Measurements from ENCODE around the gene BSND. TPM values are rescaled to one million over a fixed set of nuclear protein-coding genes. Genes with fewer than 3 reads are reported as not detected.
A peak's percentile ranks its signal among the peaks of the same experiment; 100 is the strongest.
"Not testable (repeated sequence)": the region's sequence is repeated elsewhere in the genome, so short reads cannot be mapped to it uniquely, and the experiment has no call there.

Gene BSND
- total and polyA plus RNA-seq, 3 experiments from 2014 or later, result not detected

DNA sequence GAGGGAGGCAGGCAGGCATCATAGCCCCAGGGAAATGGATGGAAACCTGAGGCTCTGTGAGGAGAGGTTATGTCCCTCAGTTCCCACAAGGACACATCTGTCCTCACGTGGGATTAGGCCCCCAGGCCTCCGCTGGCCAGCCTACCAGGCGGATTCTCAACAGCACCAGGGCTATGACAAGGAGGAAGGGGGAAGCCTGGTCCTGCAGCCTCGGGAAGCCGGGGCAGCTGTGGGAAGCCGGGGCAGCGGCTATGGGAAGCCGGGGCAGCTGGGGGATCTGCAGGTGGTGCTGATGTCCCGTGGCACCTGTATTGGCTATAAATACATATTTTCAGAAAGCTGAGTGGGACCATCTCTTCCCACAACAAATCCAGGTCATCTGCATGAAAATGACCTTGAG, 19.7 kb downstream of the BSND start:
- CTCF ChIA-PET, result no interaction called here
- POLR2A ChIA-PET, result no interaction called here
- no peak overlapping the region for H3K4me3 ChIP-seq (ENCODE audit: low read length)
- Mint-ChIP-seq H3K27me3 (peaks cover 13 to 47% of the 10 kb centered on the region in 2 donors), H3K4me3 (no peak overlapping the region), H3K9me3 (no peaks in the 10 kb centered on the region), H3K27ac (no peak overlapping the region), H3K4me1 (no peaks in the 10 kb centered on the region), H3K36me3 (no peaks in the 10 kb centered on the region)
- no peaks in the 10 kb centered on the region for H3K9me3 ChIP-seq (ENCODE audit: low read length)
- DNase-seq, result no peak
- H3K27me3 ChIP-seq (ENCODE audit: insufficient read depth, low read length, poor library complexity, severe bottlenecking), result no peaks in the 10 kb centered on the region
- no peaks in the 10 kb centered on the region for H3K36me3 ChIP-seq (ENCODE audit: insufficient read depth, low read length)
- H3K4me1 ChIP-seq (ENCODE audit: insufficient read depth, low read length), result no peaks in the 10 kb centered on the region
- H3K27ac ChIP-seq (ENCODE audit: low read depth, low read length), result no peak overlapping the region

DNA sequence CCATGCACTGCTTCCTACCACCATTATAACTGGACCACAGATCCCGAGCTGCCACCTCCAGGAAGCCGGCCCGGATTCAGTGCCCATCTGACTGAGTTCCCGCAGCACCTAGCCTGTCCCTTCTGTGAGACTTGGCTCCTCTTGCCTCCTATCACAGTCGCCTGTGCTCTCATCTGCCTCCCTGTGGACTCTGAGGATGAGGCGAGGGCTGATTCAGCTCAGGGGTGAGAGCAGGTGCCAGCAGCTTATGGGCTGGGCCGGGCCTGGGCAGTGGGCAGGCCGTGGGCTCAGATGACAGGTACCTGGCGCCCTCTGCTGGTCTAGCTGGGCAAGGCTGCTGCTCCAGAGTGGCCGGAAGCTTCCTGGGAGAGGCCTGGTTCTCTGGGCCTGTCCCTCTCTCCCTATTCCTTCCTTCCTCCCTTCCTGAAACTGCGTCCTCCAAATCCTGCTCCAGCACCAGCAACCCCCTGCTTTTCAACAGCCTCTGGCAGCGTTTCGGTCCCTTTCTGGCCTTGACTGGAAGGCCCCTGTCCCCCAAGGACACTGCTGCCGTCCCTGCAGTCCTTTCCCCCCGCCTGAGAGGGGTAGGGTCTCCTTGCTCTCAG, 23.3 kb downstream of the BSND start:
- Mint-ChIP-seq H3K27ac (peak overlapping the region in 1 of 8 donors; percentile 42), H3K4me3 (no peak overlapping the region), H3K9me3 (no peaks in the 10 kb centered on the region), H3K27me3 (peaks cover 1 to 37% of the 10 kb centered on the region in 2 donors), H3K36me3 (no peaks in the 10 kb centered on the region), H3K4me1 (peaks cover 0 to 4% (median 3%) of the 10 kb centered on the region in 3 donors)
- Histone ChIP-seq H3K36me3 (ENCODE audit: insufficient read depth, low read length) (no peaks in the 10 kb centered on the region), H3K27ac (ENCODE audit: low read depth, low read length) (no peak overlapping the region), H3K9me3 (ENCODE audit: low read length) (no peaks in the 10 kb centered on the region), H3K27me3 (ENCODE audit: insufficient read depth, low read length, poor library complexity, severe bottlenecking) (no peaks in the 10 kb centered on the region), H3K4me3 (ENCODE audit: low read length) (no peak overlapping the region), H3K4me1 (ENCODE audit: insufficient read depth, low read length) (no peaks in the 10 kb centered on the region)
- peak; percentile 23 to 59 (median 48) for DNase-seq
- ChIA-PET CTCF (interaction anchor here (0.7 to 2.1 kb wide), 7 partner anchors 8 to 77 kb away, joined by 3 to 13 read pairs (median 4); no protein-coding TSS in a partner anchor), POLR2A (no interaction called here)

DNA sequence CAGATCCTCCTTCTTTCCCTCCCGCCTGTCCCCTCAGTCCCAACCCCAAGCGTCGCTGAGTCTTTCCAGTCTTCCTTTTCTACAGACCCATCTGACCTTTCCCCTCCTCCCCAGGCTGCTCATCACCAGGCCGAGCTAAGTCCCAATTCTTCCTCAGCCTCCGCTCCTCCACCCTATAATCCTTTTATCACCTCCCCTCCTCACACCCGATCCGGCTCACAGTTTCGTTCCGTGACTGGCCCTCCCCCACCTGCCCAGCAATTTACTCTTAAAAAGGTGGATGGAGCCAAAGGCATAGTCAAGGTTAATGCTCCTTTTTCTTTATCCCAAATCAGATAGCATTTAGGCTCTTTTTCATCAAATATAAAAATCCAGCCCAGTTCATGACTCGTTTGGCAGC, 25.4 kb downstream of the BSND start:
- Mint-ChIP-seq H3K27ac (peak overlapping the region in 1 of 8 donors; percentile 24), H3K27me3 (peaks cover 2 to 27% of the 10 kb centered on the region in 2 donors)
- H3K27ac ChIP-seq (ENCODE audit: low read depth, low read length); H3K4me3 Mint-ChIP-seq; H3K27me3 ChIP-seq (ENCODE audit: insufficient read depth, low read length, poor library complexity, severe bottlenecking); H3K9me3 Mint-ChIP-seq; CTCF ChIA-PET; DNase-seq; H3K9me3 ChIP-seq (ENCODE audit: low read length); H3K4me1 ChIP-seq (ENCODE audit: insufficient read depth, low read length); H3K36me3 ChIP-seq (ENCODE audit: insufficient read depth, low read length); H3K36me3 Mint-ChIP-seq; POLR2A ChIA-PET; H3K4me3 ChIP-seq (ENCODE audit: low read length); H3K4me1 Mint-ChIP-seq: not testable (repeated sequence)

DNA sequence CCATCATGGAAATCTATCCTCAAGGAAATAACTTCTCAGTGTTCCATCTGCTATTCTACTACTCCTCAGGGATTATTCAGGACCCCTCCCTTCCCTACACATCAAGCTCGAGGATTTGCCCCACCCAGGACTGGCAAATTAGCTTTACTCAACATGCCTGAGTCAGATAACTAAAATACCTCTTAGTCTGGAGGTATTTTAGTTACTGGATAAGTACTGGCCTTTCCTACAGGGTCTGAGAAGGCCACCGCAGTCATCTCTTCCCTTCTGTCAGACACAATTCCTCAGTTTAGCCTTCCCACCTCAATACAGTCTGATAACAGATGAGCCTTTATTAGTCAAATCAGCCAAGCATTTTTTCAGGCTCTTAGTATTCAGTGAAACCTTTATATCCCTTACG, 27.9 kb downstream of the BSND start:
- H3K27ac ChIP-seq (ENCODE audit: low read depth, low read length); H3K9me3 Mint-ChIP-seq; H3K4me3 ChIP-seq (ENCODE audit: low read length); H3K4me1 Mint-ChIP-seq; POLR2A ChIA-PET; H3K4me3 Mint-ChIP-seq; DNase-seq; H3K9me3 ChIP-seq (ENCODE audit: low read length); H3K4me1 ChIP-seq (ENCODE audit: insufficient read depth, low read length); H3K36me3 ChIP-seq (ENCODE audit: insufficient read depth, low read length); H3K36me3 Mint-ChIP-seq; H3K27me3 ChIP-seq (ENCODE audit: insufficient read depth, low read length, poor library complexity, severe bottlenecking); CTCF ChIA-PET; H3K27me3 Mint-ChIP-seq: not testable (repeated sequence)
- peak overlapping the region in 1 of 8 donors; percentile 0 for H3K27ac Mint-ChIP-seq

DNA sequence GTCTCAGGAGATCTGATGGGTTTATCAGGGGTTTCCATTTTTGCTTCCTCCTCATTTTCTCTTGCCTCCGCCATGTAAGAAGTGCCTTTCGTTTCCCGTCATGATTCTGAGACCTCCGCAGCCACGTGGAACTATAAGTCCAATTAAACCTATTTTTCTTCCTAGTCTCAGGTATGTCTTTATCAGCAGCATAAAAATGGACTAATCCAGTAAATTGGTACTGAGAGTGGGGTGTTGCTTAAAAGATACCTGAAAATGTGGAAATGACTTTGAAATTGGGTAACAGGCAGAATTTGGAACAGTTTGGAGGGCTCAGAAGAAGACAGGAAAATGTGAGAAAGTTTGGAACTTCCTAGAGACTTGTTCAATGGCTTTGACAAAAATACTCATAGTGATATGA, 32.4 kb downstream of the BSND start:
- H3K27me3 ChIP-seq (ENCODE audit: insufficient read depth, low read length, poor library complexity, severe bottlenecking); H3K36me3 Mint-ChIP-seq; H3K9me3 ChIP-seq (ENCODE audit: low read length); H3K9me3 Mint-ChIP-seq; H3K36me3 ChIP-seq (ENCODE audit: insufficient read depth, low read length); DNase-seq; H3K27ac ChIP-seq (ENCODE audit: low read depth, low read length); H3K27ac Mint-ChIP-seq; POLR2A ChIA-PET; H3K4me1 Mint-ChIP-seq; H3K4me3 ChIP-seq (ENCODE audit: low read length); CTCF ChIA-PET; H3K4me3 Mint-ChIP-seq; H3K4me1 ChIP-seq (ENCODE audit: insufficient read depth, low read length): not testable (repeated sequence)
- peaks cover 10 to 31% of the 10 kb centered on the region in 2 donors for H3K27me3 Mint-ChIP-seq

DNA sequence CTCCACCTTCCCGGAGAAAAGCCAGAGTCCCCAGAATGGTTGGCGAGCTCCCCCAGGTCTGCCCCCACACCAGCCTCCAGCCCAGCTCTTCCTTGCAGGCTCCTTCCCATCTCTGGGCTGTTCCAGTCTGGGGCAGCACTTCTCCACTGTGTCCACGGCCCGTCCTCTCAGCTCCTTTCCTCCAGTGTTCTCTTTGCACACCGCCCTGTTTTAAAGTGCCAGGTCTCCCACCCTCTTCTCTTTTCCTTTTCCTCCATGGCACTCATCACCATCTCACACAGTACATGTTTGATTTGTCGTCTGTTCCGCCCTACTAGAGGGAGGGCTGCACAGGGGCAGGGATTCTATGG, 34.5 kb downstream of the BSND start:
- Histone ChIP-seq H3K36me3 (ENCODE audit: insufficient read depth, low read length) (no peaks in the 10 kb centered on the region), H3K4me3 (ENCODE audit: low read length) (no peak overlapping the region), H3K27ac (ENCODE audit: low read depth, low read length) (no peak overlapping the region), H3K9me3 (ENCODE audit: low read length) (no peaks in the 10 kb centered on the region), H3K4me1 (ENCODE audit: insufficient read depth, low read length) (no peaks in the 10 kb centered on the region), H3K27me3 (ENCODE audit: insufficient read depth, low read length, poor library complexity, severe bottlenecking) (peaks cover 3% of the 10 kb centered on the region)
- no peaks in the 10 kb centered on the region for H3K9me3 Mint-ChIP-seq
- peaks cover 21 to 45% of the 10 kb centered on the region in 2 donors for H3K27me3 Mint-ChIP-seq
- ChIA-PET CTCF (interaction anchor here (1.5 kb wide), 1 partner anchor 11 kb away, joined by 6 read pairs; no protein-coding TSS in a partner anchor), POLR2A (no interaction called here)
- no peaks in the 10 kb centered on the region for H3K4me1 Mint-ChIP-seq
- DNase-seq, result no peak
- H3K4me3 Mint-ChIP-seq, result no peak overlapping the region
- no peaks in the 10 kb centered on the region for H3K36me3 Mint-ChIP-seq
- H3K27ac Mint-ChIP-seq, result peak overlapping the region in 1 of 8 donors; percentile 89

DNA sequence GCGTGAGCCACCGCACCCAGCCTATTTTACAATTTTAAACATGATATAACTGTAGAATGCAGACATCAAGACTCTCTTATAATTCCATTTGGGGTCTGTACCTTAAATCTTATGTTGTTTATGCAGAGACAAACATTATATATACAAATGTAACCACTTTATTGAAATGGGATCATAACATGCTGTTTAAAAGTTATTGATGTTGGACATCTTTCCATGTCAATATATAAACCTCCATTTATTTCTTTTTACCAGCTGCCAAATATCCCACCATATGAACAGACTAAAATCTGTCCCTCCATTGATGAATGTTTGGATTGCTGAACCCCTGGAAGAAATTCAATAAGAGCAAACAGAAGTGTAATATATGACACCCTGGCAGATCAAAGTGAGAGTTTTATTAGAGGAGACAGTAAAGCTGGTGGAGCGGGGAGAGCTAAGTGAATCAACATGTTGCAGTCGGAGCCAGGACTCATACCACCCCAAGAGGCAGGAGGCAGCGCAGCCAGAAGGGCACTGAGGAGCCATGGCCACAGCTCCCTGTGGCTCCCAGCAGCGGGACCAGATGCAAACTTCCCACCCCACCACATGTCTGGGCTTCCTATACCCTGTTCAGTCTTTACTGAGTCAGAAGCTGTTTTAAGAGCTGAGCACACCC, 35.9 kb downstream of the BSND start:
- Histone ChIP-seq H3K27me3 (ENCODE audit: insufficient read depth, low read length, poor library complexity, severe bottlenecking) (peaks cover 3% of the 10 kb centered on the region), H3K4me3 (ENCODE audit: low read length) (no peak overlapping the region), H3K9me3 (ENCODE audit: low read length) (no peaks in the 10 kb centered on the region), H3K36me3 (ENCODE audit: insufficient read depth, low read length) (no peaks in the 10 kb centered on the region), H3K27ac (ENCODE audit: low read depth, low read length) (no peak overlapping the region), H3K4me1 (ENCODE audit: insufficient read depth, low read length) (no peaks in the 10 kb centered on the region)
- ChIA-PET CTCF (interaction anchor here (1.5 kb wide), 1 partner anchor 13 kb away, joined by 6 read pairs; no protein-coding TSS in a partner anchor), POLR2A (no interaction called here)
- Mint-ChIP-seq H3K4me1 (peaks cover 0 to 7% (median 0%) of the 10 kb centered on the region in 3 donors), H3K27ac (no peak overlapping the region), H3K27me3 (peaks cover 30 to 57% of the 10 kb centered on the region in 2 donors), H3K4me3 (no peak overlapping the region), H3K36me3 (no peaks in the 10 kb centered on the region), H3K9me3 (no peaks in the 10 kb centered on the region)
- DNase-seq, result no peak

DNA sequence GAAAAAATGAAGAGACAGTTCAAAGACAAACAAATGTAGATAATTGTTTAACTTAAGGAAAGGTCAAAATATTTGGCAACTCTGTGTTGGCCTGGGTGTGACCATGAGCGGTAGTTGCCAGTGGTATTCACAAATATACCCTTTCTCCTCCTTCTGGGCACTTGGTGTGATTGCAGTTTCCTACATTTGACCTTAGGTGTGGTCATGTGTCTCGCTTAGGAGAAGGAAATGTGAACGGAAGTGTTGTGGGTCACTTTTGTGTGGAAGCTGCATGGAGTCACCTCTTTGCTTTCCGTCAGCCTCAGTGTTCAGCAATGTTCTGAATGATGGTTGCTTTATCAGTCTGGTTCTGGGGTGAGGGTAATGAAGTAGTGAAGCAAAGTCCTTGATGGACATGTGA, 37.2 kb downstream of the BSND start:
- CTCF ChIA-PET, result no interaction called here

More for the DNA sequence above, 37.2 kb downstream of the BSND start:
- POLR2A ChIA-PET, result no interaction called here
- H3K4me3 ChIP-seq (ENCODE audit: low read length), result no peak overlapping the region
- H3K4me1 Mint-ChIP-seq, result peaks cover 0 to 11% (median 0%) of the 10 kb centered on the region in 3 donors
- H3K4me1 ChIP-seq (ENCODE audit: insufficient read depth, low read length), result no peaks in the 10 kb centered on the region
- H3K27ac ChIP-seq (ENCODE audit: low read depth, low read length), result no peak overlapping the region
- no peaks in the 10 kb centered on the region for H3K36me3 ChIP-seq (ENCODE audit: insufficient read depth, low read length)
- no peak overlapping the region for H3K27ac Mint-ChIP-seq
- DNase-seq, result no peak
- peaks cover 3% of the 10 kb centered on the region for H3K27me3 ChIP-seq (ENCODE audit: insufficient read depth, low read length, poor library complexity, severe bottlenecking)
- no peaks in the 10 kb centered on the region for H3K9me3 ChIP-seq (ENCODE audit: low read length)
- H3K36me3 Mint-ChIP-seq, result no peaks in the 10 kb centered on the region
- H3K27me3 Mint-ChIP-seq, result peaks cover 40 to 67% of the 10 kb centered on the region in 2 donors
- no peaks in the 10 kb centered on the region for H3K9me3 Mint-ChIP-seq
- no peak overlapping the region for H3K4me3 Mint-ChIP-seq

Data from CD8-positive, alpha-beta memory T cell (primary cell).